PC-3 (cell line): ENCODE data around the gene PWWP2B.

Experiments used
- EZH2 ChIP-seq: fragments of 300-600 bp; sonication (generic); IDR thresholded peaks from one replicate; pipeline ENCODE4 v1.6.1; 2017; ENCODE audit warnings: antibody characterized with exemption, mild to moderate bottlenecking, low read length; ENCODE audit not compliant: unreplicated experiment
- EZH2phosphoT487 ChIP-seq: fragments of 300-600 bp; sonication (generic); IDR thresholded peaks from 2 replicates; pipeline ENCODE4 v1.6.1; 2018; ENCODE audit warnings: mild to moderate bottlenecking, antibody characterized with exemption, low read length, borderline replicate concordance
- TF ChIP-seq, protein P1 (sequence below): fragments of 300-600 bp; sonication (generic); conservative IDR thresholded peaks from 2 replicates; pipeline ENCODE4 v1.5.1; 2017; ENCODE audit warnings: antibody characterized with exemption, low read depth, mild to moderate bottlenecking, low read length

DNA sequence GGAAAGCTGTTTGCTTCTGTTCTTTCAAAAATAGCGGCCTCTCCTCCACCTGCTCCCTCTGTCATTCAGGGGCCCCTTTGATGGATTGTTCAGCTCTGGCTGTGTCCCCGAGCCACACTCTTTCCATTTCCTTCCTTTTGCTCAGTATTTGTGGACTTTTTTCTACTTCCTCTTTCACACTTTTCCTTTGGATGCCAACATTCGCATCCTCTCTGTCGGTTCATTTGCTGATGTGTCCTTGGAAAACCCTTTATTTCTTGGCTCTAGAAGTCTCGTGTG, 11.7 kb upstream of the PWWP2B start:
- TF ChIP-seq, protein P1, sequence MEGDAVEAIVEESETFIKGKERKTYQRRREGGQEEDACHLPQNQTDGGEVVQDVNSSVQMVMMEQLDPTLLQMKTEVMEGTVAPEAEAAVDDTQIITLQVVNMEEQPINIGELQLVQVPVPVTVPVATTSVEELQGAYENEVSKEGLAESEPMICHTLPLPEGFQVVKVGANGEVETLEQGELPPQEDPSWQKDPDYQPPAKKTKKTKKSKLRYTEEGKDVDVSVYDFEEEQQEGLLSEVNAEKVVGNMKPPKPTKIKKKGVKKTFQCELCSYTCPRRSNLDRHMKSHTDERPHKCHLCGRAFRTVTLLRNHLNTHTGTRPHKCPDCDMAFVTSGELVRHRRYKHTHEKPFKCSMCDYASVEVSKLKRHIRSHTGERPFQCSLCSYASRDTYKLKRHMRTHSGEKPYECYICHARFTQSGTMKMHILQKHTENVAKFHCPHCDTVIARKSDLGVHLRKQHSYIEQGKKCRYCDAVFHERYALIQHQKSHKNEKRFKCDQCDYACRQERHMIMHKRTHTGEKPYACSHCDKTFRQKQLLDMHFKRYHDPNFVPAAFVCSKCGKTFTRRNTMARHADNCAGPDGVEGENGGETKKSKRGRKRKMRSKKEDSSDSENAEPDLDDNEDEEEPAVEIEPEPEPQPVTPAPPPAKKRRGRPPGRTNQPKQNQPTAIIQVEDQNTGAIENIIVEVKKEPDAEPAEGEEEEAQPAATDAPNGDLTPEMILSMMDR: no peak
- TF ChIP-seq EZH2phosphoT487 (no peak), EZH2 (no peak)
